GM15510 (cell line): ENCODE measurements around the gene PLXNC1.

Source experiments
- POLR2A ChIP-seq: IDR thresholded peaks from 3 replicates; pipeline ENCODE4 v1.6.1; 2011; ENCODE audit warnings: borderline replicate concordance; ENCODE audit not compliant: insufficient read length; ENCODE audit errors: extremely low read depth

The PLXNC1 gene

GRCh38 chr12:94219622-94220302, 71.4 kb downstream of the PLXNC1 start:
- no peak for TF ChIP-seq POLR2A

- TF ChIP-seq POLR2A, result no peak
These were observed 72.4 kb downstream of the PLXNC1 start for GRCh38 chr12:94220804-94221203.

- no peak for TF ChIP-seq POLR2A
These were observed 74.1 kb downstream of the PLXNC1 start for GRCh38 chr12:94222351-94223084.

GRCh38 chr12:94223842-94224241, 75.5 kb downstream of the PLXNC1 start:
- TF ChIP-seq POLR2A, result no peak

- no peak for TF ChIP-seq POLR2A
These were observed 77.1 kb downstream of the PLXNC1 start for GRCh38 chr12:94225506-94225905.

GRCh38 chr12:94225947-94226630, 77.7 kb downstream of the PLXNC1 start:
- no peak for TF ChIP-seq POLR2A

GRCh38 chr12:94227066-94227465, 78.7 kb downstream of the PLXNC1 start:
- no peak for TF ChIP-seq POLR2A

GRCh38 chr12:94228488-94228907, 80.1 kb downstream of the PLXNC1 start:
- TF ChIP-seq POLR2A, result no peak

GRCh38 chr12:94229902-94230301, 81.5 kb downstream of the PLXNC1 start:
- TF ChIP-seq POLR2A, result no peak

GRCh38 chr12:94230357-94230905, 82.1 kb downstream of the PLXNC1 start:
- TF ChIP-seq POLR2A, result no peak

GRCh38 chr12:94231709-94232108, 83.3 kb downstream of the PLXNC1 start:
- TF ChIP-seq POLR2A, result no peak

- no peak for TF ChIP-seq POLR2A
These were observed 87.5 kb downstream of the PLXNC1 start for GRCh38 chr12:94235848-94236247.

GRCh38 chr12:94239332-94239993, 91.1 kb downstream of the PLXNC1 start:
- no peak for TF ChIP-seq POLR2A

GRCh38 chr12:94240171-94240570, 91.8 kb downstream of the PLXNC1 start:
- no peak for TF ChIP-seq POLR2A

GRCh38 chr12:94242901-94243300, 94.5 kb downstream of the PLXNC1 start:
- TF ChIP-seq POLR2A, result no peak
